GM19238 (cell line): ENCODE measurements around the gene FAM209B.
"Not testable (repeated sequence)": the region's sequence is repeated elsewhere in the genome, so short reads cannot be mapped to it uniquely, and the experiment has no call there.

Experiments used
- DNase-seq: peaks from one replicate; pipeline ENCODE4 v3.0.0; 2011; ENCODE audit warnings: low spot score; ENCODE audit not compliant: insufficient read length

FAM209B gene, protein sequence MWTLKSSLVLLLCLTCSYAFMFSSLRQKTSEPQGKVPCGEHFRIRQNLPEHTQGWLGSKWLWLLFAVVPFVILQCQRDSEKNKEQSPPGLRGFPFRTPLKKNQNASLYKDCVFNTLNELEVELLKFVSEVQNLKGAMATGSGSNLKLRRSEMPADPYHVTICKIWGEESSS

DNA sequence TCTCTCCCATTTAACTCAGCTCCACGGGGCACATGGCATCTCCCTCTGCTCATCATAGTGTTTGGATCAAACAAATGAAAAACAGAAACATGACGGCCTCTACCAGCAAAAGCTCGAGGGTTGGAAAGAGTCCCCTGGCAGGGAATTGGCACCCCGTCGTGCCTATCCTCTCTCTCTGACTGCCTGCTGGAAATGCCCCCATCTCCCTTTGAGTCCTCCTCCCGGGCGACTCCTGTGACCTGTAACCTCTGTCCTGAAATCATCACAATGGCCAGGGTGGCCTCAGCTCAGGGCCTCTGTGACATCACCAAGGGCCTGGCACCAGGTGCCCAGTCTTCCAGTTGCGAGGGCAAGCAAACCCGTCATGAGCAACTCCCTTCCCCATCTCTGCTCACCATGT, at the start of gene FAM209B:
TSS of gene FAM209B (plus strand) at position 301 of the 400 bp plus-strand sequence. CDS start at position 397, 96 bp downstream.
- DNase-seq, result not testable (repeated sequence)

DNA sequence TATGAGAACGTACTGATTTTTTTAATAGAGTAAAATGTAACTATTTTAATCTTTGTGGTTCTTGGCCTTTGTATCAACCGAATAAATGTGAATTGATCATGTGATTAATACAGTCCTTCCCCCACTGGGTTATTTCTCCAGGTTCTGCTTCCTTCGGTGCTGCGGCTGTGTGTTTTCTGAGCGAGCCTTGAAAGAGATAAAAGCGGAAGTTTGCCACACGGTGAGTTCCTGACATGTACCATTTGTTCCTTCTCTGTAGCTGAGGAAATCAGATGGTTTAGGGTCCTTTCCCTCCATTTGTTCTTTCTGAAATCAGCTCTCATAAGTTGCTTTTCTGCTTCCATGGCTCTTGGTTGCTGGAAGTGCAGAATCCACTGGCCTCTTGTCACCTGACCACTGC, 49.1 kb upstream of the FAM209B start:
- no peak for DNase-seq

DNA sequence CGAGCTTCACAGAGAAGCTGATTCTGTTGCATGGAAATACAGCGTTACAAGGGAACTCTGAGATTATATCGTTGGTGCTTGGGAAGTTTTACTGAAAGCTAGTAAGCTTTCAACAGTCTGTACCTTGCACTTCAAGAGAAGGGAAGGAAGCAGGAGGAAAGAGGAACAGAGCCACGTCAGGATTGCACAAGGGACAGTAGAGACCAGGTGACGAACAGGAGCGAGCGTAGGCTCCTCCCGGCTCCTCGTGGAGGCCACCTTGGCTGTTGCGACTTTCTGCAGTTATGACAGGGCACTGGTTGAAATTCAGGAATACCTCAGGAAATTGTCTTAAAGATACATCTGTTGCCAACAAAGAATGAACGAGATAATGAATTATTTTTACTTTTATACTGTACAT, 45.8 kb upstream of the FAM209B start:
- no peak for DNase-seq

DNA sequence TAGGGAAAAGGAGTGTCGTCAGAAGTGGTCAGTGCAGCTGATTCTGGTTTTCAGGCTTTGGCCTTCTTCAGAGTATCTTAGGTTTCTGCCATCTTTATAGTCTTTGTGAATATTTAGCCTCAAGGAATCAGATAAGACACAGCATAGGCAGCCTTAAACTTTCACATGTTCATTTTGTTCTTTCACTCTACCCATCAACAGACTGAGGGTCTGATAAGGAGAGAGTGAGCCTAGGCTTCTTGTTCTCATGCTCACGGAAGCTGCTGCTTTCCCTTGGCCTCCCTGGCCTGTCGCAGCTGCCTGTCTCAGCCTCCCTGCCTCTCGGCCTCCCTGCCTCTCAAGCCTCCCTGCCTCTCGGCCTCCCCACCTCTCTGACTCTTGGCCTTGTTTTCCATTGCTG, 44.5 kb upstream of the FAM209B start:
- no peak for DNase-seq

DNA sequence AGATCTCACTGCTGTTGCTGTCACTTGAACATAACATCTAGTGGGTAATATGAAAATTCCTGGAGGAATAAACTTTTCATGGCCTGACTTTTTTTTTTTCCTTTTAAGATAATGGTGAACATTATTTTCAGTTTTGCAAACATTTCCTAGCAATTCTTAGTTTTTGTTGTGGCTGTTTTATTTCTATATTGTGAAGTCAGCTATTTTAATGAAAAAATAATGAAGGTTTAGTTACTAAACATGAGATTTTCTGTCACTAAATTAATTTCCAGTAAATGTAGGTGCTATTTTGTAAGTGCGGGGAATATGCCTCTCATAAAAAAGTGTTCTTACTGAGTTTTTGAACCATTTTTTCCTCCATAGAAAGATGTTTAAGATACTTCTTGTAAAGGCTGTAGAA, 31.9 kb upstream of the FAM209B start:
- DNase-seq, result no peak

DNA sequence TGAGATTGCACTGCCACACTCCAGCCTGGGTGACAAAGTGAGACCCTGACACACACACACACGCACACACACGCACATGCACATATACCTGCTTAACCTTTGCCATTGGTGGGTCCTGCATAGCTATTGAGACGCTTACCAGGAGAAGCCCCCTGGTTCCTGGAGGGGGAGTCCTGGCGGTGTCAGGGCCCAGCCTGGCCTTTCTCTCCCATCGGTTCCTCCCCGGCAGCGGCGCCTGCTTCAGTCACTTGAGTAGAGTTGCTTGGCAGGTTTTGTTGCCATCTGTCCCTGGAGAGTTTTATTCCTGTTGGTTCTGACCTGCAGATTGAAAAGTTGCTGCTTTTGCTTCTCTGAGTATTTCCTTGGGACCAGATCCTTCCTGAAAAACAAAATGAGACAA, 29.1 kb upstream of the FAM209B start:
- DNase-seq, result no peak

DNA sequence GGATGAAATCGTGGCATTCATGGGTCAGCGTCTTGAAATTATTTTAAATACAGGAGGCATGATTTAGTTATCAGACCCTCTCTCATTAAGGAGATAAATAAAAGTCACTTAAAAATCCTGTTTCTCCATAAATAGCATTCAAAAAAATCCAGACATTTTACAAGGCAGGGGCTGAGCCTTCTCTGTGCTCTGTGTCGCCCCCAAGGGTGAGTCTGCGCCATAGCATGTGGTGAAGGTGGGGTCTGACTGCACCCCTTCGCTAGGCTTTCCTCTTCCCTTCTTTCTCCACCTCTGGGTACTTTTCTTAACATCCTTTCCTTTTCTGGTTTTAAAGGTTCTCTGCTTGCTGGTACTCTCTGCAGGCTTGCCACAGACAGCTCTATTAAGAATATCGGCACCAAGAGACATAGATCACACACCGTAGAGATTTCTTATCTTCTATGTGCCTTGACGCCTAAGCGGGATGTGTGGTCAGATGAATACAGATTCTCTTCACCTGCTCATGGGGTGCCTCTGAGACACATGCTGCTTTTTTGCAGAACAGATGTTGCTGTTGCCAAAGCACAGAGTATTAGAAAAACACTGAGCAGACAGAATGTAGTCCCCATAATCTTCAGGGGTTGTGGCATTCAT, 28.6 kb upstream of the FAM209B start:
- DNase-seq, result no peak

DNA sequence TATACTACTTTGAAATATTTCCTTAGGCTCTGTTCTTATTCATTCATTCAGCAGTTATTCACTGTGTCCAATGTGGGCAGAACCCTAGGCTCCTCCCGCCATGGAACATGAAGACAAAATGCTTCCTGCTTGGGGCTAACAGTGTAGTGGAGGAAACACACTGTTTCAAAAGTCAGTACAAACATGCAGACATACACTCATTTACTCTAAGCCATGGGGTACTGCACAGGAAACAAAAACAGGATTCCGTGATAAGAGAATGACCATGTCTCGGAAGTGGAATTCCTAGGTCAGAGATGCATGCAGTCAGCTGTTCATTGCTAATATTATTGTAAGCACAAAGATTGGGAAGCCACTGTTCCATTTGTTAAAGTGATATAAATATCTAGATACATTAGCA, 26.9 kb upstream of the FAM209B start:
- no peak for DNase-seq

DNA sequence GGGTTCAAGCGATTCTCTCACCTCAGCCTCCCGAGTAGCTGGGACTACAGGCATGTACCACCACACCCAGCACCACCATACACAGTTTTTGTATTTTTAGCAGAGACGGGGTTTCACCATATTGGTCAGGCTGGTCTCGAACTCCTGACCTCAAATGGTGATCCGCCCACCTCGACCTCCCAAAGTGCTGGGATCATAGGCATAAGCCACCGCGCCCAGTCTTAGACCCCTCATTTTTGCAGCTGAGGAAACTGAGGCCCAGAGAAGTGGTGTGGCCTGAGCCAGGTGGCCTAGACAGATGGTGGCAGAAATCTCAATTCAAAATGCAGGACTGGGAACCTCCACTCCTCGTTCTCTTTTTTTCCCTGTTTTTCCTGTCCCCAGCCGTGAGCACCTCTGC, 21.1 kb upstream of the FAM209B start:
- DNase-seq, result no peak

DNA sequence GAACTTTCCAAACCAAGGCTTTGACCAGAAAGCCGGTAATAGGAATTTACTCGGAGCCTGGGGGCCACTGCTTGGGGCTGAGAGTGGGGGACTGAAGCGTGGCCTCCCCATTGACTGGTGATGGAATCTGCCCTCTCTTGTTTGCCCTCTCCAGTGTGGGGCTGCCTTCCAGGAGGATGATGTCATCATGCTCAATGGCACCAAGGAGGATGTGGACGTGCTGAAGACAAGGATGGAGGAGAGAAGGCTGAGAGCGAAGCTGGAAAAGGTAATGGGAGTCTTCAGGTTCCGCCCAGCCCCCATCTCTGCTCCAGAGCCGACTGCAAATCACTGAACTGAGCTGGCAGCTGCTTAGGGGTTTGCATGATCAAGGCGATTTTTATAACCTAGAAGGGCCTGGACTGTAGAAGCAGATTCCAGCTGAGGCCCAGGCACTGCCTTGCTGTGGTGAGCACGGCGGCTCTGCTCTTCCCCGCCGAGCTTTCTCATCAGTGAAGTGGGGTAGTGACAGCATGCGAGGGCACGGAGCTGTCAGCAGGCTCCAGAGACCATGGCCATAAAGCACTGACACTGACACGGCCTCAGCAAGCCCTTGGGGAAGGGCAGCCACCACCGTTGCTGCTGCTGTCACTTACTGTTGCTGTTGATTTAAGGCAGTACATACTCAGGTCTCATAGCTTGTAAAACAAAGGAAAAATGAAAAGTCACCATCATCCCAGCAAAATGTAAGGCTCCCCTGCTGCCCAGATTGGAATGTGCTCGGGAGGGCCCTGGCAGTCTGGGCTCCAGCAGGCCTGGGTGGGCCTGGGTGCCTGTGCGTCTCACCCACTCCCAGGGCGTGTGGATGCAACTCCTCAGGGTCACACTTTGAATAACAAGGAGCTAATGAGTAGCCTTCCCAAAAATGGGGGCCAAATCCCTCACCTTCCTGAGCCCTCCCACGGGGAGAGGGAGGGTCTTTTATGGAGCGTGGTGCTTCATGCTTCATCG, 19.6 kb upstream of the FAM209B start:
- DNase-seq, result no peak

DNA sequence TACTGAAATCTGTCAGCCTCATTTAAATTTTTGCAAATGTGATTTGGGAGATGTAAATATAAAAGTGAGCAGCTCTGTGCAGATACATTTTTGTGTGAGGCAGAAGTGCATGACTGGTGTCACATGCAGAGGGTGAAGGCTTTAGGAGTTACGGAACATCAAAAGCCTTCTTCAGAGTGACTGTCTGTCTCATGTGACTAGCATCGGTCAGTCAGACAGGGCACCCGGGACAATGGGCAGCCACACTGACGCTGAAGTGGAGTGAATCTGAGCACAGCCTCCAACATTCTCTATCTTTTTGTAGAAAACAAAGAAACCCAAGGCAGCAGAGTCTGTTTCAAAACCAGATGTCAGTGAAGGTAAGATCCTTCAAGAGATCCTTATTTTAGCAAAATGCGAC, 16.4 kb upstream of the FAM209B start:
- no peak for DNase-seq

DNA sequence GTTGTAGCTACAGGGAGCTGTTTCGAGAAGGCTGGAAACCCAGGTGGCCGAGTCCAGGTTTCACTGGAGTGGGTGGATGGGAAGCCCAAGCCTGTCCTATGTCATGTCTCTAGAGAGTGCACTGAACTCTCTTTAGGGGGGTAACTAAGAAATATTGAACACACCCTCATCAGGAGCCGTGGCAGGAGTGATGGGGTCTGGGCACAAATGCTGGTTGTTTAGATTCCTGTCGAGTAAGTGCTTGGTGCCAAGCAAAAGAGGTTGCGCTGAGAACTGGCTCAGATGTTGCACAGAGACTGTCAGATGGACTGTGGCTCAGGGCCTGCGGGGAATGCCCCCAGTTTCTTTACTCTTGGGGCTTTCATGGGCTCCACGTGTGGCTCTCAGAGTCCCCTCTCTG, 15.8 kb upstream of the FAM209B start:
- DNase-seq, result no peak

DNA sequence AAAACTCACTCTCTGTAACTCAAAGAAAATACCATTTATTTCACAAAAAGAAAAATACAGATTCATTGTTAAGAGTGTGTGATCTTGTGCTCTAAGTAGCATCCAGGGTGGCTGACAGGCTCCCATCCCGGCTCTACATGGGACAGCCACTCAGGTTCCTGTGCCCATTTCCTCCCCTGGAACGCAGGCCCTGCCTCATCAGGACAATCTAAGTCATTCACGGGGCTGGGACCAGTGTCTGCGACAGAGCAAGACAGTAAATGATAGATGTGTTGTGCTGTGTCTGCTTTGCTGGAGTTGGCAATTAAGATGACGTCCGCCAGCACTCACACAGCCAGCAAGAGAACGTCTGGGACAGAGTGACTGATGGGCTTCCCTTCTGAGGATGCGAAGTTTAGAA, 15.4 kb upstream of the FAM209B start:
- DNase-seq, result no peak

DNA sequence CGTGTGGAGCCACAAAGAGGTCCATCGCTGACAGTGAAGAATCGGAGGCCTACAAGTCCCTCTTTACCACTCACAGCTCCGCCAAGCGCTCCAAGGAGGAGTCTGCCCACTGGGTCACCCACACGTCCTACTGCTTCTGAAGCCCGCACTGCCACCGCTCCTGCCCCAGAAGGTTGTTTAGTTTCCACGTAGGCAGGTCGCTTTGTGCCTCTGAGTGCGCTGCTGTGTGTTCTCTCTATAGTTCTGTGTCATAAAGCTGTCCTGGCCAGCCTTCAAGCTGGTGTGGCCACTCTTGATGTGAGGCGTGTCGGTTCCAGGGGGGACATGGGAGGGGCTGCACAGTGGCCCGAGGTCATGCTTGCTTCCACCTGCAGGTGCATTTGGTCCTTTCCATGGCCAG, 14.9 kb upstream of the FAM209B start:
- DNase-seq, result no peak

DNA sequence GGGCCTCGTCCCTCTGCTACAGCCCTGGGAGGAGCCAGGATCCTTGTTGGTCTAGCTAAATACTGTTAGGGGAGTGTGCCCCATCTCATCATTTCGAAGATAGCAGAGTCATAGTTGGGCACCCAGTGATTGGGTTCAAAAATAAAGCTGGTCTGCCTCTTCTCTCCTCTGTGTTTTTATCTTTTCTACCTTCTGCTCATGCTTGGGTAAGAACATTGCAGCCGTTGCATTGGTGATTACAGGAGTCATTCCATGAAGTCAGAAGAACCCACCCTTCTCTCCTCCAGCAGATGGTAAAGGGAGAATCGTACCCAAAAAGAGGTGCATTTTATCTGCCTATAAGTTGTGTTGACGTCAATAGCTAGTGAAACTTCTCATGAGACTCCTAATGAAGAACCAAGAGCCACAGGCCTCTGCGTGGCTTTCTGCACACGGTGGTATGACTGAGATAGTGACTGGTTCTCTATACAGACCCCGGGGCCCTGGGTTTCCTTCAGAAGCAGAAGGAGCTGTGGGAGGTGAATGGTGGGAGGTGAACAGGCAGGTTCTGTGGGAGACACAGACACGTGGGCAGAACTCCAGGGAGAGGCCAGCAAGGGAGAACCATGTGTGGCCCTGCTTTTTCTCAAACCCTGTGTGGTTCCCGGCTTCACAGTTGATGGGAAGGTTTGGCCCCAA, 14.2 kb upstream of the FAM209B start:
- no peak for DNase-seq

DNA sequence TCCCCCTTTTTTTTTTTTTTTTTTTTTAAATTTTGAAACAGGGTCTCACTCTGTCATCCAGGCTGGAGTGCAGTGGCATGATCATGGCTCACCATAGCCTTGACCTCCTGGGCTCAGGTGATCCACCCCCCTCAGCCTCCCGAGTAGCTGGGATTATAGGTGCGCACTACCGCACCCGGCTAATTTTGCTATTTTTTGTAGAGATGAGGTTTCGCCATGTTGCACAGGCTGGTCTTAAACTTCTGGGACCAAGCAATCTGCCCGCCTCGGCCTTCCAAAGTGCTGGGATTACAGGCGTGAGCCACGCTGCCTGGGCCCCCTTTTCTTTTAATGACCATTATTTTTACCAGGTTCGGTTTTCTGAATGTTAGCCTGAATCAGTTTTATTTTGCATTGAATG, 13.5 kb upstream of the FAM209B start:
- no peak for DNase-seq

DNA sequence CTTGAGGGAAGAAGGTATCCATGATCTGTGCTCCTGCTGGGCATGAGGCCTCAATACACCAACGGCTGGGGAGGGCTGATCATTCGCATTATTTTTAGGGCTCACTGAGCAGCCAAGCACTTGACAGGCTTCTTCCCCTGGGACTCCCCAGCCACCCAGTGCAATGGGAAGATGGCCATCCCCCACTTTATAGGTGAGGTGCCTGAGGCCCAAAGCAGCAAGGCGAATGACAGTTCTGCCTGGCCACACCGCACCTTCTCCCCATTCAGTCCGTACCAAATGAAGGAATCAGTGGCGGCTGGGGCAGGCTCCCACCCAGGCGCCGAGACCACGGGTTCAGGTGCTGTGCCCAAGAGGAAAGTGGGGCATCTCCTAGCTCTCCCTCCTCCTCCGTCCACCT, 12.9 kb upstream of the FAM209B start:
- DNase-seq, result no peak

DNA sequence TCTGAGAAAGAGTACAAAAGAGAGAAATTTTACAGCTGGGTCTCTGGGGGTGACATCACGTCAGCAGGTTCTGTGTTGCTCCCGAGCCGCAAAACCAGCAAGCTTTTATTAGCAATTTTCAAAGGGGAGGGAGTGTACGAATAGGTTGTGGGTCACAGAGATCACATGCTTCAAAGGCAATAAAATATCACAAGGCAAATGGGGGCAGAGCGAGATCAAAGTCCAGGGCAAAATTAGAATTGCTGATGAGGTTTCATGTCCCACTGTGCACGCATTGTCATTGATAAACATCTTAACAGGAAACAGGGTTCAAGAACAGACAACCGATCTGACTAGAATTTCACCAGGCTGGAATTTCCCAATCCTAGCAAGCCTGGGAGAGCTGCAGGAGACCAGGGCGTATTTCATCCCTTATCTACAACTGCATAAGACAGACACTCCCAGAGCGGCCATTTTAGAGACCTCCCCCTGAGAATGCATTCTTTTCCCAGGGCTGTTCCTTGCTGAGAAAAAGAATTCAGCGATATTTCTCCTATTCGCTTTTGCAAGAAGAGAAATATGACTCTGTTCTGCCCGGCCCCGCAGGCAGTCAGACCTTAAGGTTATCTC, 12.2 kb upstream of the FAM209B start:
- not testable (repeated sequence) for DNase-seq

DNA sequence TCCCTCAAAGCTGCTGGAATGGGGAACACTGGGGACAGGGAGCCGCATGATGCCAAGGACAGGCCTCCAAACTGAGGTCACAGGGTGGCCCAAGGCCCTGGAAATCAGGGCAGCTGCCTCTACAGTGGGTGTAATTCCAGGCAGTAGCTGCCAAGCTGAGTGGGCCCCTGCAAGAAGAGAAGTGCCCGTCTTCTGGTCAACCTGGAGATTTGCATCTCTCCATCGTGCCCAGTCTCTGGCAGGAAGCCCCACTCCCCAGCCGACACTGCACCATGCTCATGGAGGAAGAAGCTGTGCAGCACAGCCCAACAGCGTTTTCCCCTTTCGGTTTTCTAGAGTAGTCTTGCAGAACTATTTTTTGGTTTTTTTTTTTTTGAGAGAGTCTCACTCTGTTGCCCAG, 10.7 kb upstream of the FAM209B start:
- DNase-seq, result no peak

DNA sequence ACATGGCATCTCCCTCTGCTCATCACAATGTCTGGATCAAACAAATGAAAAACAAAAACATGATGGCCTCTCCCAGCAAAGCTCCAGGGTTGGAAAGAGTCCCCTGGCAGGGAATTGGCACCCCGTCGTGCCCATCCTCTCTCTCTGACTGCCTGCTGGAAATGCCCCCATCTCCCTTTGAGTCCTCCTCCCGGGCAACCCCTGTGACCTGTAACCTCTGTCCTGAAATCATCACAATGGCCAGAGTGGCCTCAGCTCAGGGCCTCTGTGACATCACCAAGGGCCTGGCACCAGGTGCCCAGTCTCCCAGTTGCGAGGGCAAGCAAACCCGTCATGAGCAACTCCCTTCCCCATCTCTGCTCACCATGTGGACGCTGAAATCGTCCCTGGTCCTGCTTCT, 8.6 kb upstream of the FAM209B start, which contains the start of gene FAM209A:
TSS of gene FAM209A (plus strand) at position 301 of the 400 bp plus-strand sequence. CDS start at position 366, 65 bp downstream.
- DNase-seq, result not testable (repeated sequence)

DNA sequence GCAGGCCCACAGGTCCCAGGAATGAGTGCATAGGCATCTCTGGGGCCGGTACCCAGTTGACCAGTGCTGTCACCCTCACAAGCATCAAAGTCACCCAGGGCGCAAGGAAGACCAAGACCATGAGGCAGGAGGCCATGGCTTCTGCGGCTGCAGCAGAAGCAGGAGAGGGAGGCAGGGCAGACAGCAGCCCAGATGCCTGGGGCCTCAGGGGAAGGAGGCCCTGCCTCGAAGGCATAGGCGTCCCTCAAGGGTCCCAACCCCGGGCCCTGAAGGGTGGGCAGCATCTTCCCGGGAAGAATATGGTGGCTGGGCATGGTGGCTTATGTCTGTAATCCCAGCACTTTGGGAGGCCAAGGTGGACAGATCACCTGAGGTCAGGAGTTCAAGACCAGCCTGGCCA, 5.5 kb upstream of the FAM209B start:
- DNase-seq, result no peak
